ENCODE data around the gene TFF1.

The TFF1 gene

GRCh38 chr21:42360317-42360716 is 6.0 kb downstream of the TFF1 start:
- no peak overlapping the region for H3K27ac ChIP-seq (ENCODE audit: extremely low read depth, low read depth, low read length)

GRCh38 chr21:42358937-42359336 is 7.4 kb downstream of the TFF1 start:
- Histone ChIP-seq H3K27ac (ENCODE audit: extremely low read depth, low read depth, low read length) (no peak overlapping the region), H3K9me3 (ENCODE audit: control insufficient read depth, insufficient read depth, low read depth, low read length) (no peaks in the 10 kb centered on the region), H3K36me3 (ENCODE audit: control insufficient read depth in 2 of 2, insufficient read depth in 1 of 2, low read length in 2 of 2) (no peaks in the 10 kb centered on the region), H3K4me1 (ENCODE audit: control insufficient read depth, insufficient read depth, low read length) (no peaks in the 10 kb centered on the region), H3K4me3 (ENCODE audit: low read depth, low read length) (no peak overlapping the region)
- ChIA-PET CTCF (interaction anchor here (0.7 kb wide), 1 partner anchor 14 kb away, joined by 3 read pairs; no protein-coding TSS in a partner anchor), POLR2A (no interaction called here)
- TF ChIP-seq ZNF585B (tag by site-specific recombination; IDR thresholded peaks at IDR 0.05) (no peak), ZBTB8A (tag by site-specific recombination; IDR thresholded peaks at IDR 0.05) (no peak), OSR2 (tag by site-specific recombination; IDR thresholded peaks at IDR 0.05) (no peak), ZNF670 (tag by site-specific recombination; IDR thresholded peaks at IDR 0.05; ENCODE audit: low read depth) (no peak), ZNF10 (tag by site-specific recombination; IDR thresholded peaks at IDR 0.05) (no peak), ZNF248 (tag by site-specific recombination; IDR thresholded peaks at IDR 0.05) (no peak), ZNF2 (tag by site-specific recombination; IDR thresholded peaks at IDR 0.05) (no peak), ZNF791 (tag by site-specific recombination; IDR thresholded peaks at IDR 0.05) (no peak)
- TF ChIP-seq, protein P1, sequence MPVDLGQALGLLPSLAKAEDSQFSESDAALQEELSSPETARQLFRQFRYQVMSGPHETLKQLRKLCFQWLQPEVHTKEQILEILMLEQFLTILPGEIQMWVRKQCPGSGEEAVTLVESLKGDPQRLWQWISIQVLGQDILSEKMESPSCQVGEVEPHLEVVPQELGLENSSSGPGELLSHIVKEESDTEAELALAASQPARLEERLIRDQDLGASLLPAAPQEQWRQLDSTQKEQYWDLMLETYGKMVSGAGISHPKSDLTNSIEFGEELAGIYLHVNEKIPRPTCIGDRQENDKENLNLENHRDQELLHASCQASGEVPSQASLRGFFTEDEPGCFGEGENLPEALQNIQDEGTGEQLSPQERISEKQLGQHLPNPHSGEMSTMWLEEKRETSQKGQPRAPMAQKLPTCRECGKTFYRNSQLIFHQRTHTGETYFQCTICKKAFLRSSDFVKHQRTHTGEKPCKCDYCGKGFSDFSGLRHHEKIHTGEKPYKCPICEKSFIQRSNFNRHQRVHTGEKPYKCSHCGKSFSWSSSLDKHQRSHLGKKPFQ (tag by site-specific recombination; IDR thresholded peaks at IDR 0.05) = no peak
- TF ChIP-seq, protein P2, sequence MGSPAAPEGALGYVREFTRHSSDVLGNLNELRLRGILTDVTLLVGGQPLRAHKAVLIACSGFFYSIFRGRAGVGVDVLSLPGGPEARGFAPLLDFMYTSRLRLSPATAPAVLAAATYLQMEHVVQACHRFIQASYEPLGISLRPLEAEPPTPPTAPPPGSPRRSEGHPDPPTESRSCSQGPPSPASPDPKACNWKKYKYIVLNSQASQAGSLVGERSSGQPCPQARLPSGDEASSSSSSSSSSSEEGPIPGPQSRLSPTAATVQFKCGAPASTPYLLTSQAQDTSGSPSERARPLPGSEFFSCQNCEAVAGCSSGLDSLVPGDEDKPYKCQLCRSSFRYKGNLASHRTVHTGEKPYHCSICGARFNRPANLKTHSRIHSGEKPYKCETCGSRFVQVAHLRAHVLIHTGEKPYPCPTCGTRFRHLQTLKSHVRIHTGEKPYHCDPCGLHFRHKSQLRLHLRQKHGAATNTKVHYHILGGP (tag by site-specific recombination; IDR thresholded peaks at IDR 0.05) = no peak

More at GRCh38 chr21:42360317-42360716, 6.0 kb downstream of the TFF1 start:
- POLR2A ChIA-PET = no interaction called here
- TF ChIP-seq ZNF324 (tag by site-specific recombination; IDR thresholded peaks at IDR 0.05) = 0 out of 2 replicates have a peak, but pooled peaks have one; percentile 25
- TF ChIP-seq, protein P3, sequence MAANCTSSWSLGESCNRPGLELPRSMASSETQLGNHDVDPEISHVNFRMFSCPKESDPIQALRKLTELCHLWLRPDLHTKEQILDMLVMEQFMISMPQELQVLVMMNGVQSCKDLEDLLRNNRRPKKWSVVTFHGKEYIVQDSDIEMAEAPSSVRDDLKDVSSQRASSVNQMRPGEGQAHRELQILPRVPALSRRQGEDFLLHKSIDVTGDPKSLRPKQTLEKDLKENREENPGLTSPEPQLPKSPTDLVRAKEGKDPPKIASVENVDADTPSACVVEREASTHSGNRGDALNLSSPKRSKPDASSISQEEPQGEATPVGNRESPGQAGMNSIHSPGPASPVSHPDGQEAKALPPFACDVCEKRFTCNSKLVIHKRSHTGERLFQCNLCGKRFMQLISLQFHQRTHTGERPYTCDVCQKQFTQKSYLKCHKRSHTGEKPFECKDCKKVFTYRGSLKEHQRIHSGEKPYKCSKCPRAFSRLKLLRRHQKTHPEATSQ (tag by site-specific recombination; IDR thresholded peaks at IDR 0.05) = 0 out of 2 replicates have a peak, but pooled peaks have one; percentile 43
- TF ChIP-seq SETDB1 (IDR thresholded peaks at IDR 0.05; ENCODE audit: insufficient read length, low read length) = peak; percentile 67
- 0 out of 2 replicates have a peak, but pooled peaks have one; percentile 19 for TF ChIP-seq ZNF639 (tag by site-specific recombination; IDR thresholded peaks at IDR 0.05)
- TF ChIP-seq, protein P4, sequence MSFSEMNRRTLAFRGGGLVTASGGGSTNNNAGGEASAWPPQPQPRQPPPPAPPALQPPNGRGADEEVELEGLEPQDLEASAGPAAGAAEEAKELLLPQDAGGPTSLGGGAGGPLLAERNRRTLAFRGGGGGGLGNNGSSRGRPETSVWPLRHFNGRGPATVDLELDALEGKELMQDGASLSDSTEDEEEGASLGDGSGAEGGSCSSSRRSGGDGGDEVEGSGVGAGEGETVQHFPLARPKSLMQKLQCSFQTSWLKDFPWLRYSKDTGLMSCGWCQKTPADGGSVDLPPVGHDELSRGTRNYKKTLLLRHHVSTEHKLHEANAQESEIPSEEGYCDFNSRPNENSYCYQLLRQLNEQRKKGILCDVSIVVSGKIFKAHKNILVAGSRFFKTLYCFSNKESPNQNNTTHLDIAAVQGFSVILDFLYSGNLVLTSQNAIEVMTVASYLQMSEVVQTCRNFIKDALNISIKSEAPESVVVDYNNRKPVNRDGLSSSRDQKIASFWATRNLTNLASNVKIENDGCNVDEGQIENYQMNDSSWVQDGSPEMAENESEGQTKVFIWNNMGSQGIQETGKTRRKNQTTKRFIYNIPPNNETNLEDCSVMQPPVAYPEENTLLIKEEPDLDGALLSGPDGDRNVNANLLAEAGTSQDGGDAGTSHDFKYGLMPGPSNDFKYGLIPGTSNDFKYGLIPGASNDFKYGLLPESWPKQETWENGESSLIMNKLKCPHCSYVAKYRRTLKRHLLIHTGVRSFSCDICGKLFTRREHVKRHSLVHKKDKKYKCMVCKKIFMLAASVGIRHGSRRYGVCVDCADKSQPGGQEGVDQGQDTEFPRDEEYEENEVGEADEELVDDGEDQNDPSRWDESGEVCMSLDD (tag by site-specific recombination; IDR thresholded peaks at IDR 0.05) = no peak
- TF ChIP-seq, protein P5, sequence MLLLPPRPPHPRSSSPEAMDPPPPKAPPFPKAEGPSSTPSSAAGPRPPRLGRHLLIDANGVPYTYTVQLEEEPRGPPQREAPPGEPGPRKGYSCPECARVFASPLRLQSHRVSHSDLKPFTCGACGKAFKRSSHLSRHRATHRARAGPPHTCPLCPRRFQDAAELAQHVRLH (tag by site-specific recombination; IDR thresholded peaks at IDR 0.05) = no peak
- peak; percentile 94; the same call in 1 of the 2 replicates for TF ChIP-seq TRIM28 (IDR thresholded peaks at IDR 0.05; ENCODE audit: borderline replicate concordance, low read length)
- TF ChIP-seq ZNF280D (tag by site-specific recombination; IDR thresholded peaks at IDR 0.05) = peak; percentile 97
- Histone ChIP-seq H3K36me3 (ENCODE audit: control insufficient read depth in 2 of 2, insufficient read depth in 1 of 2, low read length in 2 of 2) (no peaks in the 10 kb centered on the region), H3K9me3 (ENCODE audit: control insufficient read depth, insufficient read depth, low read depth, low read length) (no peaks in the 10 kb centered on the region), H3K4me3 (ENCODE audit: low read depth, low read length) (no peak overlapping the region), H3K4me1 (ENCODE audit: control insufficient read depth, insufficient read depth, low read length) (no peaks in the 10 kb centered on the region)
- CTCF ChIA-PET = interaction anchor here (0.6 to 1.9 kb wide), 5 partner anchors 14 to 540 kb away, joined by 3 to 4 read pairs (median 3); no protein-coding TSS in a partner anchor
